Activated CD8-positive, alpha-beta memory T cell treated with anti-CD3 and anti-CD28 coated beads, Interleukin-2, amount 50 U/mL, for 24 hours (primary cell): ENCODE measurements around the gene PLPP3.

Experiments used
- DNase-seq: peaks from one replicate; pipeline ENCODE4 v3.0.0-alpha.2; 2020; ENCODE audit errors: extremely low read depth

The PLPP3 gene

GRCh38 chr1:56462209-56462608 lies 117.2 kb downstream of the PLPP3 start:
- no peak for DNase-seq

GRCh38 chr1:56461158-56462127 lies 117.9 kb downstream of the PLPP3 start:
- no peak for DNase-seq

DNA sequence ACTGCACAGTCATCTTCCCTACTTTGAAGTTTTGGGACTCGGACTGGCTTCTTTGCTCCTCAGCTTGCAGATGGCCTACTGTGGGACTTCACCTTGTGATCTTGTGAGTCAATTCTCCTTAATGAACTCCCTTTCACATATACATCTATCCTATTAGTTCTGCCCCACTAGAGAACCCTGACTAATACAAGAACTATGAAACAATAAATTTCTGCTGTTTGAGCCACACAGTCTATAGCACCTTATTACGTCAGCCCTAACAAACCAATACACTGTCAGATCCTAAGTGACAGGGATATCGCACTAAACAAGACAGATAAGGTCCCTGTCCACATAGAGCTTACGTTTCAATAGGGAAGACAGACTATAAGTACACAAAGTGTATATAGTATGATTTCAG lies 120.1 kb downstream of the PLPP3 start:
- no peak for DNase-seq

DNA sequence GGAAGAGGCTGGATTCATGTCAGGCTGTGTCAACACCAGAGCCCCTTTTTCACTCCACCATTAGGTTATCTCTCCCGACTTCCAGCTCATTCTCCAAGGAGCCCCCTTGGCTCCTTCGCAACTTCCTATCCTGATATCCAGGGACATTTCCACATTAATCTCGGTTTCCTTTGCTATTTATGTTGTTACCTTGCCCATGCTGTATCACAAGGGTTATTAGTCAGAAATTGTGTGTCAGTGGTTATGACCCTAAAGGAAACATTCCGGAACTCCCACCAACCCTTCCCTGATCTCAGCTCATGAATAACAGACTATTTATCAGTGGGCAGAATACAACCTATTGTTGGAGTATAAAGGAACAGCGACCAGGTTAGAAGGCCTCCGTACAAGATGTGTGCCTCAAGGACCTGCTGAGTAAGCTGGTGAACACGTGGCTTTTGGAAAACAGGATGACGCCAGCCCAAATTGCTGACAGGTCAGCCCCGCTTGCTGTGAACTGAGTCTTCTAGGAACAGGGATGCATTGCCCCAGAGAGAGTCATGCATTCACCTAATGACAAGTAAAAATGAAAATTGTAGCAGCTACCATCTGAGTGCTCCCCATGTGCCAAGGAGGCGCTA lies 121.5 kb downstream of the PLPP3 start:
- DNase-seq = no peak

DNA sequence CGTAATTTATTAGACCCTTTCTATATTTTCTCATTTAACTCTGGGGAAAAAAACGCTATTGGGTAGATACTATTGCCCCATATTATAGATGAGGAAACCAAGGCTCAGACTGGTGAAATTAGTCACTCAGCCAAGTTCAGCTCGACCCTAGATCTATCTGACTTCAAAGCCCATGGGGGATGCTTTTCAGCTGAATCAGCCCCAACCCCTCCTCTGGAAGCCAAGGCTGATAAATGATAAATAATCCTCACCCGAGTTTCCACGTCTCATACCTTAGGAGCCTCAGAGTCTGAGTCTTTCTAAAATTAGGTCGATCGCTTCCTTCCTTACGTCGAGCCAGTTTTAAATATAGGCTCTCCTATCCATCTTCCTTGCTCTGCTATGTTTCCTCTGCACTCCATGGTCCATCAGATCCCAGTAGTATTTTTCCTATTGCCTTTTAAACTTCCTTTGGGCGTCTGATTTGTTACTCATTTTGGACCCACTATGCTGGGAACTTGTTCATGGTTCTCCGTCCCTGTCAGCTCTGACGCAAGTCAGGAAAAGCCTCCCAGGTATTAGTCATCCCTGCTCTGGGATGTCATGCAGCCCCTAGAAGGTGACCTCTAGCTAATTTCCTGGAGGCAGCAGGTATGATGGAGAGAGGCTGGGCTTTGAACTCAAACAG lies 122.8 kb downstream of the PLPP3 start:
- DNase-seq = no peak

DNA sequence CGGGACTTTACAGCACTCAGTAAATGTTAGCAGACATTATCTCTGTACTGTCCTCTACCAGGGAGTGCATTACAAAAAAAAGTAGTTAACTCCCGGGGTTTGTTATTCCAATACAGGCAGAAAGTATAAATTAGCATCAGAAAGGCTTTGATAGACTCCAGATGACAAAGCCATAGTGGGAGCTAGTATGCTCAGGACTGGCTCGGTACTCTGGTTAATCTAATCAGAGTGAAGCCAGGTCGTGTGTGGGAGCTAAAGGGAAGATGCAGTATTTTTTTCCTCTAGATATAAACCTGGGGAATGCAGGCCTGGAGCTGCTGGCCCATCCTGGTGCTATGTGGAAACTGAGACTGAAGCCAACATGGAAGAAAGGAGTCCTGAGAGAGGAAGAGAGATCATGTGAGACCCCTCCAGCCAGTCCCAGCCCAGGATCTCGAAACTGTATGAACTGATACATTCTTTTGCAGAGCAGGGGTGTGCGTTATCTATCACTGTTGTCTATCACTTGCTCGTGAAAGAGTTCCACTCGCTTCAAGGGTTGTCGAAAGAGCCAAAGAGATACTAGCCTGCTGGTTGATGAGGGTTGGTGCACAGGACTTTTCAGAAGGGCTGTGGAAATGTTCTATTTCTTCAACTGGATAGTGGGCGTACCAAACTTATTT lies 125.8 kb downstream of the PLPP3 start:
- DNase-seq = no peak

GRCh38 chr1:56453016-56453415 lies 126.3 kb downstream of the PLPP3 start:
- DNase-seq = no peak

DNA sequence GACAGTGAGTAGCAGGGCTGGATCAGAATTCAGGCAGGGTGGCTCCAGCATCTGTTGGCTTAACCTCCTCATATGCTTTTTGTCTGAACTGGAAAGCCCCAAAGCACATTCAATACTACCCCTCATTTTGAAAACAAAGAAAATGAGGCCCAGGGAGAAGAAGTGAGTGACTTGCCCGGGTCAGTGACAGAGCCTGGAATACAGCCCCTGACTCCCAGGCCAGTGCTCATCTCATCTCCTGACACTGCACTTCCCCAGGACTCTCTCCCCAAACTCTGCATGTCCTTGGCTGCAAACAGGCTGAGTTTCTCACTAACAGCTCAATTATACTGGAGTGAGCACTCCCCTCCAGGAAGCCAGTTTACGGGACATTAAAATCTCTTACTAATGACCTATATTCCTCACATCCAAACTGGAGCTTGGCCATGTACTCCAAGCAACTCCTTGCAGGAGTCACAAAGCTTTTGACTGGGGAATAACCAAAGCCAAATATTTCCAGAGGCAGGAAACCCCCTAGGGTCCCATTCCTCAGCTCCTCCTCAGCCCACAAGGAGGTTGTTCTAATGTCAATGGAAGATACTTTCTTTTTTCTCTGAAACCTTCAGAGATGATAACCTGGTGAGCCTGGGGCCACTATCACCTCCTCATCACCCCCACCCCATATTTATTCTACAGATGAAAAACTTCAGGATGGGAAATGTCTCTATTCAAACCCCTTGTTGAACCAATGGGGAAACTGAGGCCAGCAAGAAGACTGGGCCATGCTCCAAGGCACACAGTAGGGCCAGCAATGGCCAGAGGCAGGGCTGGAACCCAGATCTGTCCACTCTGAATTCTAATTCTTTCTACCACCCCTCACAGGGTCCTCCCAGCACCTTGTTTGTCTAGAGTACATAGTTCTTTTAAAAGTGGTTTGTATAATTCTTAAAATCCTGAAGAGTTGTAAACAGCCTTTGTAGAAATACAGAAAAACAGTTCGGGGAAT lies 127.0 kb downstream of the PLPP3 start:
- DNase-seq = no peak

DNA sequence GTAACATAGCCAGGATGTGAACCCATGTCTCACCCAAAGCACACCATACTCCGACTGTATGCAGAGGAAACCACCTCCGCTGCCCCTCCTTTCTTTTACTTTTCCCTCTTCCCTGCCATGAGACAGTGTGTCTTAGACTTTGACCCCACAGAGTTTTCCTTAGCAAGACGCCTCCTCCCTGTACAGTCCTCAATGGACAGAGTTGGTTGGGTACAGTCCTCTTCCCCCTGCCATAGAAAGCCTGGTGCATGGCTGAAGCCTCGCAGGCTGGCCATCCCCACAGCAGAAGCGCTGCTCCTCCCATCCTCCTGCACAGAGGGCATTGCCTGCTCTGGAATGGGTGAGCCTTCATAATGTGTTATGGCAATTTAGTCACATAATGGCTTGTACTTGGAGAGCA lies 127.9 kb downstream of the PLPP3 start:
- DNase-seq = no peak

DNA sequence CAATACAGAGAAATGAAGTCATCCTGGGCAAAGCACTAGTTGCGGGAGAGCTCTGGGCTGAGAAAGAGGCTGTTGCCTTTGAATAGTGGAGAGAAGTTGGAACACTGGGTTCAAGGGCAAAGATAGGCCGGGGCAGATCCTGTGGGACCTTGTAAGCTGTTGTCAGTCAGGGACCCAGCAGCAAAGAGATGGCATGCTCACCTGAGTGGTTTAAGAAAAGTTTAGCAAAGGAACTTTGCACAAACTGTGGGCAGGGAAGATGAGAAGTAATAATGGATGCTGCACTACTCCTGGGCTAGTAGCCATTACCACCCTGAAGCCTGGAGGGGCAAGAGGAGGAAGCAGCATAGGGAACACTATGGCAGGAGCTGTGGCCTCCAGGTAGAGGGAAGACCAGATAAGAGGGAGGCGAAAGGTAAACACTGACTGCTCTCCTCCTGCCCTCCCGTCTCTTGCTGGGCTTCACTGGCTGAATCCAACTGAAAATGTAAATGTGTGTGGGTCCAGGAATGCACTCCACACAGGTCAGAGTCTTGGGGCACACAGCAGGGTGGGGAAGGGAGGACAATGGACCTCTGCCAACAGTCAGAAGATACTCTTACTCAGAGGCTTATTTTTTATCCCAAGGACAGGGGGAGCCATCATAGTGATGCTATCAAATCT lies 129.2 kb downstream of the PLPP3 start:
- DNase-seq = no peak

DNA sequence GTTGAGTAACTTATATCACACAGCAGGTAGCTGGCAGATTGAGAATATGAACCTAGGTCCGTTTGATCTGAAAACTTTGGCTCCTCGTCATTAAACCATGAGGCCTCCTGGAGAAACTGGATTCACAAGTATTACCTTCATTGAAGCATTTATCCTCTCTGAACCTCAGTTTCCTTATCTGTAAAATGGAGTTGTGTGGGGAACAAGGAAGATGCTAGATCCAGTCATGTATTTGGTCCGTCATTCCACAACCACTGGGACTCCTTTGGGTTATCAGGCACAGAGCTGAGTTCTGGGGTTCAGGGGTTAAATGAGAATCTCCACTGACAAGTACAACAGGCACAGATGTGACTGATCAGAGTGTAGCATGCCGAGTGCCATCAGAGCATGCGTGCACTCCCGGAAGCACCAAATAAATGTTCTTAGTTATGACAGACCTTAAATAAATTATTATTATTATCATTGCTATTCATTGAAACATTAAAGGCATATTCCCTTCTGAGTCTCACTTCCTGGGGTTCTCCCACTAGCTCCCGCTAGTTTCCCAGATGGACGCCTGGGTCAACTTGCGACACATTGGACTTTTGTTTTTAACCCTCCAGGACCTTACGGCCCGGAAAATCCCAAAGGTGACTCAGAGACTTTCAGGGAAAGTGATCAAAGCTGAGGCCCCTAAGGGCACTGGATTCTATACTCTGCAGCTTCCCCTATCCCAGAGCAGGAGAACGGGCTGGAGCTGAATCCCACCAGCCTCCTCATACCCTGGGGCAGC lies 130.6 kb downstream of the PLPP3 start:
- DNase-seq = no peak

DNA sequence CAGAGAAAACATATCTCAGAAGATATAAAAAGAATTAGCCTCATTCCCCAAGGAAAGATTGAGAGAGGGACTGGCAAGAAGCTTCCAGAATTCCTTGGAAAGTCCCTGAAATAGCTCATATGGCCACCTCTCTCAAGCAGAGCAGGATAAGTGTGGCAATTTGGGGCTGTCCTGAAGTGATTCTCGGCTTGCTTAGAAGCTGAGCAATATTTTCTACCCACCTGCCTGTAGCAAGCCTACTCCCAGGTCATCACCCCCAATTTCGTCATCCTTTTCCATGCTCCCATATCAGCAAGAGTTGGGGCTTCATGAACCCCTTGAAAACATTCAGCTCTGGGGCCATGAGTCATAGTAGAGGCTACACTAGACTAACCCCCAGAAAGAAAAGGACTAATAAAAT lies 131.5 kb downstream of the PLPP3 start:
- DNase-seq = no peak

- DNase-seq = no peak
These were observed 132.7 kb downstream of the PLPP3 start for GRCh38 chr1:56446531-56447098.

DNA sequence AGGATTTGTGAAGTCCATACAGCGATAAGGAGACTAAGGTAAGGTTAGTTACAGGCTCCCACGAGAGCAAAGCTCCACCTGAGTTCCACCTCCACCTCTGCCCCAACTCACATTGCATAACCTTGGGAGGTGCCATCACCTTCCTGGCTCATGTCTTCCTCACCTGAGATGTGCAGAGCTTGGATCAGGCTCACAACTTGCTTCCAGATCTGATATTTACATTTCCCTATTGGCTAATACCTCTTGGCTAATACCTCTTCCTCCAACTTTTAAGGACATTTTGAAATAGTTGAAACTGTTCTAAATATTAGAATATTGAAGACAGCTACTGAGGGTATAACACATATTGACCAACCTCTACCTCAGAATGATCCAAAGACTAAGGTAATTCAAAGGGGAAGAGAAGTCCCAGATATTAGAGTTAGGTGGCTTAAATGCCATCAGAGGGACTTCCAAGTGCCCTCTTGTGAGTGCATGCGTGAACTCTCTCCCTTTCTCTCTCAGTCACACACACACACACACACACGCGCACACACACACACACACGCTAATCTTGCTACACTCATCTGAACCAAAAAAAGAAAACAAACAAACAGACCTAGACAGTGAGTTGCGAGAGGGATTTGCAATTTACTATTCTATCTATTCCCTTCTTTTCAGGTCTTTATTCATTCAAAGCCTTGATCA lies 134.3 kb downstream of the PLPP3 start:
- DNase-seq = no peak
